Mammary epithelial cell (primary cell): Measurements from ENCODE around the gene CNOT2.

Experiments used
- EZH2 ChIP-seq: IDR thresholded peaks from 2 replicates; pipeline ENCODE4 v1.6.1; 2012; ENCODE audit warnings: low read length, inconsistent platforms, borderline replicate concordance
- TF ChIP-seq, protein P1 (sequence below), 2 donors: IDR thresholded peaks in 1 of 2; conservative IDR thresholded peaks in 1 of 2; 2 replicates each; pipeline ENCODE4 v1.5.1; 2011 to 2012; ENCODE audit warnings: inconsistent platforms in 2 of 2, low read length in 2 of 2, mild to moderate bottlenecking in 2 of 2, control low read depth in 1 of 2, low read depth in 1 of 2; ENCODE audit not compliant: insufficient read depth in 1 of 2; ENCODE audit errors: extremely low read depth in 1 of 2

DNA sequence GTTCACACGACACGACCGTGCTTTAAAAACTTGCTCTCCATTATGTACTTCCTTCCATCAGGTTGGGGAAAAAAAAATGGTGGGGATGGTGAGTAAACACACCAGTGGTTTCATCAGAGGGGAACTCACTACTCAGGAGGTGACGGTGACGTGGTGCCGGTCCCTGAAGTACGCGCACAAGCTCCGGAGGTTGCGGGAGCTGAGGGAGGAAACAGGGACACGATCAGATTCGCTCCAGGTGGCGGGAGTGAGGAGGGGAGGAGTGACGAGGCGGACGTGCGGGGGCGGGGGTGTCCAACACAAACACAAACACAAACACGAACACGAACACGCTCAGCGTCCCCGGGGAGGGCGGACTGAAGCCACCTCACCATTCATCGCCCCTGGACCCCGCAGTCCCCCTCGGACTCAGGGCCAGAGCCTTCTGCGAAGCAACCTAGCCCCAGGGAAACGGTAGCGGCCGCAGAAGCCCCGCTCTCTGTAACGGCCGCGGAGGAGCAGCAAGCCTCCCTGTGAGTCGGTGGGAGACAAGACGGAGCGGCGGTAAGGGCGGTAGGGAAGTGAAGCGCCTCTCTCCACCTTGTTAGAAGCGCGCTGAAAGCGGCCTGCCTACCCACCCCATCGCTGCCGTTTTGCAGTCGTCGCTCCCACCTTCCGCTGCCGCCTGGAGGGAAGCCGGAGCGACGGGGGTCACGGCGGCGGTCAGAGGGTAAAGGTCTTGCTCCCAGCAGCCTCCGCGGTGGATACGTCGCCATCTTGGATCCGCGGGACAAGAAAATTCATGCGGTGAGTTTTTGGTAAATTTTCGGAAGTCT is at the start of gene CNOT2:
- TF ChIP-seq, protein P1, sequence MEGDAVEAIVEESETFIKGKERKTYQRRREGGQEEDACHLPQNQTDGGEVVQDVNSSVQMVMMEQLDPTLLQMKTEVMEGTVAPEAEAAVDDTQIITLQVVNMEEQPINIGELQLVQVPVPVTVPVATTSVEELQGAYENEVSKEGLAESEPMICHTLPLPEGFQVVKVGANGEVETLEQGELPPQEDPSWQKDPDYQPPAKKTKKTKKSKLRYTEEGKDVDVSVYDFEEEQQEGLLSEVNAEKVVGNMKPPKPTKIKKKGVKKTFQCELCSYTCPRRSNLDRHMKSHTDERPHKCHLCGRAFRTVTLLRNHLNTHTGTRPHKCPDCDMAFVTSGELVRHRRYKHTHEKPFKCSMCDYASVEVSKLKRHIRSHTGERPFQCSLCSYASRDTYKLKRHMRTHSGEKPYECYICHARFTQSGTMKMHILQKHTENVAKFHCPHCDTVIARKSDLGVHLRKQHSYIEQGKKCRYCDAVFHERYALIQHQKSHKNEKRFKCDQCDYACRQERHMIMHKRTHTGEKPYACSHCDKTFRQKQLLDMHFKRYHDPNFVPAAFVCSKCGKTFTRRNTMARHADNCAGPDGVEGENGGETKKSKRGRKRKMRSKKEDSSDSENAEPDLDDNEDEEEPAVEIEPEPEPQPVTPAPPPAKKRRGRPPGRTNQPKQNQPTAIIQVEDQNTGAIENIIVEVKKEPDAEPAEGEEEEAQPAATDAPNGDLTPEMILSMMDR (conservative IDR thresholded peaks at IDR 0.05 in 1 of 2, IDR thresholded peaks at IDR 0.05 in 1 of 2; ENCODE audit: extremely low read depth in 1 of 2, insufficient read depth in 1 of 2, low read depth in 1 of 2, low read length in 2 of 2), result no peak
- no peak for TF ChIP-seq EZH2
